Activated T-helper 1 cell treated with anti-CD3 and anti-CD28 coated beads, Interleukin-2, amount 50 U/mL, for 16 hours (primary cell): ENCODE results near the gene GSN.

Source experiments
- DNase-seq, 2 donors: peaks; one replicate each; pipeline ENCODE4 v3.0.0-alpha.2; 2020; ENCODE audit warnings: low read depth in 1 of 2, low spot score in 1 of 2

Gene GSN

DNA sequence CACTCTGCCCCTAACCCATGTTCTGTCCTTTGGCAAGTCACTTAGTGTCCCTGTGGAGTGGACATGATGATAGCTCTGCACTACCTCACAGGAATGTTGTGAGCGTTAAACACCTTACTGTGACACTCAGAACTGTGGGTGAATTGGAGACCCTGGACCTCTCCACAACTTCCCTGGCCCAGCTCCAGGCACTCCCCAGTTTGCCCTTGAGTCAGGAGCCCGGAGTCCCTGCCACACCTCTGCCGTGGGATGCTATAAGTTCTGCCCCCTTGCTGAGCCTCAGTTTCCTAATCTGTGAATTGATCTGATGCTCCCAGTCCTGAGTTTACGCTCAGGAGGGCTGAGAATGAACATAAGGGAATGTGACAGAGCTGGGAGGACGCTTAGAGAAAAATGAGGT, 34.4 kb downstream of the GSN start:
- no peak for DNase-seq

DNA sequence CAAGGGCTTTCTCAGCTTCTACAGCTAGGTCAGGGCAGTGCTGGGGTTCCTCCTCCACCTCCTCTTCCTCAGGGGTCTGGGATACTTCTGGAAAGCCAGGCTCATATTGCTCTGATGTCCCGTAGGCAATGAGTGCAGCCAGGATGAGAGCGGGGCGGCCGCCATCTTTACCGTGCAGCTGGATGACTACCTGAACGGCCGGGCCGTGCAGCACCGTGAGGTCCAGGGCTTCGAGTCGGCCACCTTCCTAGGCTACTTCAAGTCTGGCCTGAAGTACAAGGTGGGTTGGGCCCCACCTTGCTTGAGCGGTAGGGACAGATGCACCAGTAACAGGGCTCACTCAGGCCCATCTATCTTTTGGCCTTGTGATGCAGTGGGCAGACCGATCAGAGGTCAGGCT, 34.8 kb downstream of the GSN start:
- DNase-seq: no peak

DNA sequence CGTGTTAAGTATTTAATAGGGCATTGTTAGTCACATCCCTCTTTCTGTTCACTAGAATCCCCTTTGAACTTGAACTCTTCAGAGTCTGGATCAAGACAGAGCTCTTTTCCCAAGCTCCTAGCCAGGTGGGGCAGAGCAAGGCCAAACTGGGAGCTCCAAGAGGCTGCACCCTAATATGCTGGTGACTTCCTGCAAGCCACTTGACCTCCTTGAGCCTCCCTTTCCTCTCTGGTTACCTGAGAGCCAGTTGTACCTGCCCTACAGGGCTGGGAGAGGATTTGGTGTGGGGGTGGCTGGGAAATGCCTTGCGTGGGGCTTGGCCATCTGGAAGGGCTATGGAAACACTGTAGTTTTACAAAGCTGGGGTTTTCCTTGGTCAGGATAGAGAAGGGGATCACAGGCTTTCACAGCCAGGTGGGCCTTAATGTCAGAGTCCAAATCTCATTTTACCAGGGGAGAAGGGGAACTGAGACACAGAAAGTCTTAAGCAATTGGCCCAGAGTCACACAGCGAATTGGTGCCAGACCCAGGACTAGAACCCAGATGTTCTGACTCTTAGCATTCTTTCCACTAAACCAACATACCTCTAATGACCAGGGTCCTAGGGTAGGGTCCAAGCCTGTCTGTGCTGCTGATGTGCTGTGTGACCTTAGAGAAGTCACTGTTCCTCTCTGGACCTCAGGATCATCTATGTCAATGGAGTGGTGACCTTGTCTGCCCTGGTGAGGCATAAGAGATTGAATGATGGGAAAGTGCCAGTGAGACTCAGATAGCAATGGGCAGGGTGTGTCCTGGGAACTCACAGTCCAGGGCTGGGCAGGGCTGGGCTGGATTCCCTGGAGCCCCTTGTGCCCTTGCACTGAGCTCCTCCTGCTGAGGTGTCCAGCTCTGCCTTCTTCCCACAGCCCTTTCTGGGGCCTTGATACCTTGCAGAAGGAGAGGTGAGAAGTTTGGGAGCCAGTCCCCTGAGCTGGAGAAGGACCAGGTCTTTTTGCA, 35.8 kb downstream of the GSN start:
- no peak for DNase-seq

DNA sequence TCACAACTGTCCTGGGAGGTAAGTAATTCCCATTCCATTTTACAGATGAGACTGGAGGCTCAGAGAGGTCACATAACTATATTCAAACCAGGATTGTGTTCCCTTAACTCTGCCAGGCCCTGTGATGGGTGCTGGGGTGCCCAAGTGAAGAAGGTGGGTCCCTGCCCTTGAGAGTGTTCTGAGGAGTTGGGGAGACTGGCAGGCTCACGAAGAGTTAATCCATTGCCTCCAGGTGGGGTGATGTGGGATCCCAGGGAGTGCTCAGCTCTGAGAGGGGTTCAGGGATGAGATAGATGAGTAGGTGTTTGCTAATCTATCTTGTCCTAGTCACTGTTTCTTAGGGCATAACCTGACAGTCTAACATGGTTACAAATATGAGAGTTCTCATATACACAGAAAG, 36.7 kb downstream of the GSN start:
- DNase-seq: no peak

DNA sequence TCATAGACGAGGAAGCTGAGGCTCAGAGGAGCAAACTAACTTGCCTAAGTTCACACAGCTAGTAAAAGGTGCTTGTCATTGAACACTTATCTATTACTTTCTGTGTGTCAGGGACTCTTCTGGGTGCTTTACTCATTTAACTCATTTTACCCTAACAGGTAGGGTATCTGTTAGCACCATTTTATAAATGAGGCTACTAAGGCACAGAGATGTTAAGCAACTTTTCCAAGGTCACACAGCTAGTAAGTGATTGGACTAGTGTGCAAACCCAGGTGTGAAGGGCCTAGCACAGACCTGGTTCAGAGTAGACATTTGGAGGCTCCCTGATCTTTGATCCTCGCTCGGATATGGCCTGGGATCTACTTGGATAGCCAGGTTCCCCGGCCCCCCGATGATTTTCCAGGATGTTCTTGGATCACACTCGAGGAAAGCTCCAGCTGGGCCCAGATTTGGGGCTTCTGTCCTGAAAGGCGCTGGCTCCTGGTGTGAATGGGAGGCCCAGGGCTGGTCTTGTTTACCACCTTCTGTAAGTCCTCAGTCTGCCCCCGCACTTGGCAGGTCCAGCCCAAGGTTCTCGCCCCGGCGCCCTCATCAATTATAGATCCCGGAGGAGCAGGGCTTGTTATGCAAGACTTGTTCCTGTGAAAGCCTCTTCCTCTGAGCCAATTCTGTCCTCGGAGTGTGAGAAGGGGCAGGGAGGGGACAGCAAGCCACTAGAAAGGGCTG, 37.5 kb downstream of the GSN start:
- DNase-seq: no peak

DNA sequence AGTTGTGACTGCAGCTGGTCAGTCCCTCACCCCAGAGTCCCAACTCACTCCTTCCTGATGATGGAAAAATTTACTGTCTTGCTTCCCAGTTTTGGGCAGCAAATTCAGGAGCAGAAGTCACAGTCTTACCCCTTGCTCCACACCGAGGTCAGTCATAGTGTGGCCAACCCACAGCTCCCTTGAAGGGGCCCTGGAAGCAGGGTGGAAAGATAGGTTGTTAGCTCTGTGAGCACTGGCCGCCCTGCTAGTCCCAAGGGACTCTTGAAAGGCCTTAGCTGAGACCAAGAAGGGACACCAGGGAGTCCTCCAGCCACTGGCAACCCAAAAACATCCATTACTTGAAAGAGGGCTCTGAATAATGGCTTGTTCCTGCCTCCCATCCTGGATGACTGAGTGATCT, 40.0 kb downstream of the GSN start:
- DNase-seq: no peak

DNA sequence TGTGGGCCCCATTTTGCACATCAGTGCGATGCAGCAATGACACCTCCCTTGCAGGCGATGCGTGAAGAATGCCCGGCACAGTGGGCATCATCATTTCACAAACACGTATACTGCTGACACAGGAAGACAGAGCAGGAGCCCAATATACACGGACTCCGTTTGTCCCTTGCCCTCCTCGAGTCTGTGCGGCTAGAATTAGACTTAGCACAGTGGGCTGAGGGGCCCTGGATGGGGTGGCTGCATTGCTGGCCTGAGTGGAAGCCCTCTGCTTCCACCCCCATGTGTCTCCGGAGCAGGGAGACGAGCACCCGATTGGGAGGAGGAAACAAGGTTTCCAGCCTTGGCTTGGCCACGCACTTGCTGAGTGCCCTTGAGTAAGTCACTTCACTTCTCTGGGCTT, 40.8 kb downstream of the GSN start:
- no peak for DNase-seq

DNA sequence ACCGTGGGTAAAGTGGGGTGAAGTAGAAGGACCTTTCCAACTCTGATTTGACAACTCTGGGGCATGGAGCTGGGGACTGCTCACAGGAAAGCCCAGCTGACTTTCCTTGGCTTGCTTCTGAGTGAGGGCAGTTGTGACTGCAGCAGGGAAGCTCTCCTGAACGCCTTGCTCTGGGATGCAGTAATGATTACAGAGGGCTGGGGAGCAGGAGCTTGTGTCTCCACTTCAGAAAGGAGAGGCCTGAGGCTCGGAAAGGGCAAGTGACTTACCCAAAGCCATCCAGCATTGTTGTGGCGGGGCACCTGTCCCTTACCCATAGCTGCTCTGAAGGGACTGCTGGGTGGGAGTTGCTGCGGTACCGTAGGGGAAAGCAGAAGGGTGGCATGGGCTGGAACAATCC, 41.2 kb downstream of the GSN start:
- DNase-seq: no peak

DNA sequence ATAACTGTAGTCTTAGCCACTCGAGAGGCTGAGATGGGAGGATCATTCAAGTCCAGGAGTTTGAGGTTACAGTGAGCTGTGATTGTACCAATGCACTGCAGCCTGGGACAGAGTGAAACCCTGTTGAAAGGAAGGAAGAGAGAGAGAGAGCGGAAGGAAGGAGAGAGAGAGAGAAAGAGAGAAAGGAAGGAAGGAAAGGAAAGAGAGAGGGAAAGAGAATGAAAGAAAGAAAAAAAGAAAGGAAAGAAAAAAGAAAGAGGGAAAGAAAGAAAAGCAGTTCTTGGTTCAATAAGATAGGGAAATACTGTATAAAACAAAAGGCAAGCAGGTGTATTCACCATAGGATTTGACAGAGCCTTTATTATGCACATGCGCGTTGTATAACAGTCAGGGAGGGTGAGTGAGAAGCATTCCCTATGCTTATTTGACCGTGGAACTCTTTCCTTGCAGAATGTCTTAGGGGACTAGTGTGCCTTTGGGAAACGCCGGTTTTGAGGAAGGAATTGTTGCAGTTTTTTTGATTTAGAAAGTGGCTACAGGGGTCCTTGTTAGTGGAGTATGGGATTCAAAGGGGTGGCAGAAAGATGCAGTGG, 42.0 kb downstream of the GSN start:
- no peak for DNase-seq

DNA sequence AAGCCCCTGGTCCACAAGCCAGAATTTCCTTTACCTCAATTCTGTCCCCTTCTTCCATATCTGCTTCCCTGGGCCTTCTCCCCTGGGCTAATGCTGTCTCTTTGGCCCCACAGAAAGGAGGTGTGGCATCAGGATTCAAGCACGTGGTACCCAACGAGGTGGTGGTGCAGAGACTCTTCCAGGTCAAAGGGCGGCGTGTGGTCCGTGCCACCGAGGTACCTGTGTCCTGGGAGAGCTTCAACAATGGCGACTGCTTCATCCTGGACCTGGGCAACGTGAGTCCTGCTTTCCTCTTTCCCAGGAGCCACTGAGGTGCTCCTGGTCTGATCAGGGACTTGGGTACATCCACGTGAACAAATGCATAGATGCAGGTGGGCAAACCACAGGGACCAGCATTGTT, 42.6 kb downstream of the GSN start:
- DNase-seq: no peak

DNA sequence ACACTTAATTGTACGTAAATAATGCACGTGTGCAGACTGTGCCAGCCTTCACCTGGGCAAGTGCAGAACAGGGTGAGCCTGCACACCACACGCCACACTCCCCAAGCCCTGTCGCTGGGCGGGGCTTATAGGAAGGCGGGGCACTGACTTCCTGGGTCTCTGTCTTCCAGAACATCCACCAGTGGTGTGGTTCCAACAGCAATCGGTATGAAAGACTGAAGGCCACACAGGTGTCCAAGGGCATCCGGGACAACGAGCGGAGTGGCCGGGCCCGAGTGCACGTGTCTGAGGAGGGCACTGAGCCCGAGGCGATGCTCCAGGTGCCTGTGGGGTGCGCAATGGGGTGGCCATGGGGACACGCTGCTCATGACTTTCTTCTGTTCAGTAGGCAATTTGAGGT, 44.2 kb downstream of the GSN start:
- no peak for DNase-seq

DNA sequence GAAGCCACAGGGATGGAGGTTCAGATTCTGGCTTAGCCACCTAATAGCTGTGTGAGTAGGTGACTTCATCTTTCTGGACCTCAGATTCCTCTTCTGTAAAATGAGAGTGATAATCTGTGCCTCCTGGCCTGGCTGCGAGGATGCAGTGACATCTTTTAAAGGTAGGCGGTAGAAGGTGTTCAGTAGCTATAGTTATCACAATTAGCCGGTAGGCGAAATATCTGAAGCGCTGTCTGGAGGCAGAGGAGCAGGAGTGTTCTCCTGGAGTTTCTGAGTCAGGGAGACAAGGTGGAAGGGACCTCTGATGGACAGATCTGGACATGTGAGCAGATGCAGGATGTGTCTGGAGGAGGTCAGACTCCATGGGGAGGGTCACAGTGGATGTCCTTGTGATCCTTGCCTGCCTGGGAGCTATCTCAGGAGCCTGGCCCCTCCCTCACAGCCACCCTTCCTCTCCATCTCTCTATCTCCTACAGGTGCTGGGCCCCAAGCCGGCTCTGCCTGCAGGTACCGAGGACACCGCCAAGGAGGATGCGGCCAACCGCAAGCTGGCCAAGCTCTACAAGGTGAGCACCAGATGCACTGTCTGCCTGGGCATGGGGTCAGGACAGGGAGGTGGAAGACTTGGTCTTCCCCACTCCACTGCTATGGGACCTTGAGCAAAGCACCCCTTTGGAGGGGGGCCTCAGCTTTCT, 45.6 kb downstream of the GSN start:
- no peak for DNase-seq

DNA sequence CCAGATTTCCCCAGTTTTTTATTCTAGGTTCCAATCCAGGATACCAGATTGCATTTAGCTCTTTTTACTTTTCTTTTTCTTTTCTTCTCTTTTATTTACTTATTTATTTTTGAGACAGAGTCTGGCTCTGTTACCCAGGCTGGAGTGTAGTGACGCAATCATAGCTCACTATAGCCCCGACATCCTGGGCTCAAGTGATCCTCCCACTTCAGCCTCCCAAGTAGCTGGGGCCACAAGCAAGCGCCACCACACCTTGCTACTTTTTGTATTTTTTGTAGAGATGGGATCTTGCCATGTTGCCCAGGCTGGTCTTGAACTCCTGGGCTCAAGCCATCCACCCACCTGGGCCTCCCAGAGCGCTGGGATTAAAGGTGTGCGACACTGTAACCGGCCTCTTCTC, 48.4 kb downstream of the GSN start:
- no peak for DNase-seq

DNA sequence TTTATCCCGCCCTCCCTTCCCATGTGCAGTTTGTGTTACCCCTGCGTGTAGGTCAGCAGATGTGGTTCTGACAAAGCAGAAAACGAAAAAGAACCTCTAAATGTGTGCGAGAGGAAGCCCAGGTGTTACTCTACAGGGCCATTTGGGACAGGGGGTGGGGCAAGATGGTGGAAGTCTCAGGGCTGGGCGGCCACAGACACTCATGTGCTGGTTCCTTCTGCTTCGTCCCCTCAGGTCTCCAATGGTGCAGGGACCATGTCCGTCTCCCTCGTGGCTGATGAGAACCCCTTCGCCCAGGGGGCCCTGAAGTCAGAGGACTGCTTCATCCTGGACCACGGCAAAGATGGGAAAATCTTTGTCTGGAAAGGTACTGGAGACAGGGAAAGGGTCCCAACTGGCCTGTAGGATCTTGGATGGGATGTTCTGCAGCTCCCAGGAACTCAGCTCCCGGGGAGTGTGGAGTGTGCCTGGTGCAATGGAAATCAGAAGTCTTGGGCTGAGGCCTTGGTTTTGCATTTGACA, 49.0 kb downstream of the GSN start:
- no peak for DNase-seq

DNA sequence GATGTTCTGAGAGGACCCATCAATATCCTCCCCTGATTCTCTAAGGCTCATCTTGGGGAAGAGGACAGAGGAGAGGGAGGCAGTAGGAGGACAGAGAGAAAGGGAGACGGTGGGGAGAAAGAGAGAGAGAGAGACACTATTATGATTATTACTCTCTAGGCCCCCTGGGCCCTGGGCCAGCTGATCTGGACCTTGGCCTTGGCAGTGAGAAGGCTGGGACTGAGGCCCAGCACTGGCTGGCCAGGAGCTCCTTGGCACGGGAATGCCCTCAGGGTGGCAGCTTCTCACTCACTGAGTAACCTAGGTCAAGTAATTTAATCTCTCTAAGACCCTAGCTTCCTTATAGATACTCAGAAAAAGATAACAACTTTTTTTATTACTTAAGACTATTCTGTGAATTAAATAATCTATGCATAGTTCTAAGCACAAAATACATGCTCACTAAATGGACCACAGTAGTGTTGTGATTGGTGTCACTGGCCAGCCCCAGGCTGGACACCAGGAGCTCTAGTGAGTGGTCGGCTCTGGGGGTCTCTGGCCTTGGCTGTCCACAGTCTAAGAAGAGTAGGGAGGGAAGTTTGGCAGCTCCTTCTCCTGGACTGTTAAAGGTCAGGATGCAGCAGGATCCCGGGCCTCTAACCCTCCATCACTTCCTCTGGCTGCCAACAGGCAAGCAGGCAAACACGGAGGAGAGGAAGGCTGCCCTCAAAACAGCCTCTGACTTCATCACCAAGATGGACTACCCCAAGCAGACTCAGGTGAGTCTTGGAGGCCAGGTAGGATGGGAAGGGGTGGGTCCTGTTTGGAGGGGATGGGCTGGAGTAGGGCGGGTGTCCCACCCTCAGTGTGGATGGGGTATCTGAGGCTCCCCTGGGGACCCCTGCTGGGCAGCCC, 50.0 kb downstream of the GSN start:
- no peak for DNase-seq

DNA sequence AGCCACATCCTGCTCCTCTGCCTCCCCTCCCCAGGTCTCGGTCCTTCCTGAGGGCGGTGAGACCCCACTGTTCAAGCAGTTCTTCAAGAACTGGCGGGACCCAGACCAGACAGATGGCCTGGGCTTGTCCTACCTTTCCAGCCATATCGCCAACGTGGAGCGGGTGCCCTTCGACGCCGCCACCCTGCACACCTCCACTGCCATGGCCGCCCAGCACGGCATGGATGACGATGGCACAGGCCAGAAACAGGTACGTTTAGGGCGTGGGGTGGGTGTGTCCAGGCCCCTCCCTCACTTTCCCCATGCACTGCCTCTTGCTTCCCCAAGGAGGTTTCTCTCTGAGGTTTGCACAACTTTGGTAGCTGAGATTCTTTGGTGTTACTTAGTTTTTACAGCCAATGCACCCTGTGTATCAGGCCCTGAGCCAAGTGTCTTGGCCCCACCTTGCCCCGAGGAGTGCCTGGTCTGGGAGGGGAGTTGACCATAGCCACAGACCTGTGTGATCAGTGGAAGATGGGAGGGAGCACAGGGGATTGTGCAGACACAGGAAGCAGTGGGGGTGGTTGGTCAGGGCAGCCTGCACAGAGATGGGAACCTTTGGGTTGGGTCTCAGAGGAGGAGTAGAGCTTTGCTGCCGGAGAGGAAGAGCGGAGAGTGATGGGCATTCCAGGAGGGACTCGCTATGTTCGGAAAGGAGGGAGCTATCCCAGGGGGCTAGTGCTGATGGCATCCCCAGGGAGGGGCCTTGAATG, 50.8 kb downstream of the GSN start:
- DNase-seq: no peak

DNA sequence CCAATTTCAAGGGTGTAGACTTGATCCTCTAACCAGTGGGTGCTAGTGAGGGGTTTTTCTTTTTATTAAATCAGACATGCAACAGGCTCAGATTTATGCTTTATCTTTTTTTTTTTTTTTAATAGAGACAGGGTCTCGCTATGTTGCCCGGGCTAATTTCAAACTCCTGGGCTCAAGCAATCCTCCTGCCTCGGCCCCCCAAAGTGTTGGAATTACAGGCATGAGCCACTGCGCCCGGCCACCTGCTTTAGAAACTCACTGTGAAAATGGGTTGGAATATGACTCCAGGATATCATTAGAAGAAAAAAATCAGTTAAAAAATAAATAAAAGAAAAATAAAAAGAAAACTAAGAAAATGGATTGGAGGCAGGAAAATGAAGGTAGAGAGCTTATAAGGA, 51.4 kb downstream of the GSN start:
- no peak for DNase-seq

DNA sequence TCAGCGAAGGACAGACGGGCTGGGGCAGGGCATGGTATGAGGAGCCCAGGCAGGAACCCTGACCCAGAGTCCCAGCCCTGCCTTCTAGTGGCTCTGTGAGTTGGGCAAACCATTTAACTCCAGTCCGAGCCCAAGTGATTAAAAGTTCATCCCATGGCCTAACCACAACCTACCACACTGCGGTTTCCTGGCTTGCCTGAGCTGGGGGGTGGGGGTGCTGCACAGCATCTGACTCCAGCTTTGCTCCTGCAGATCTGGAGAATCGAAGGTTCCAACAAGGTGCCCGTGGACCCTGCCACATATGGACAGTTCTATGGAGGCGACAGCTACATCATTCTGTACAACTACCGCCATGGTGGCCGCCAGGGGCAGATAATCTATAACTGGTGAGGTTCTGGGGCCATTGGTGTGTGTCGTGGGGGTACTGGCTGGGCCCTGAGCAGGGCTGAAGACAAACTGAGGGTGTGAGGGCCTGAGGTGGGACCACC, 53.1 kb downstream of the GSN start:
- DNase-seq: no peak

DNA sequence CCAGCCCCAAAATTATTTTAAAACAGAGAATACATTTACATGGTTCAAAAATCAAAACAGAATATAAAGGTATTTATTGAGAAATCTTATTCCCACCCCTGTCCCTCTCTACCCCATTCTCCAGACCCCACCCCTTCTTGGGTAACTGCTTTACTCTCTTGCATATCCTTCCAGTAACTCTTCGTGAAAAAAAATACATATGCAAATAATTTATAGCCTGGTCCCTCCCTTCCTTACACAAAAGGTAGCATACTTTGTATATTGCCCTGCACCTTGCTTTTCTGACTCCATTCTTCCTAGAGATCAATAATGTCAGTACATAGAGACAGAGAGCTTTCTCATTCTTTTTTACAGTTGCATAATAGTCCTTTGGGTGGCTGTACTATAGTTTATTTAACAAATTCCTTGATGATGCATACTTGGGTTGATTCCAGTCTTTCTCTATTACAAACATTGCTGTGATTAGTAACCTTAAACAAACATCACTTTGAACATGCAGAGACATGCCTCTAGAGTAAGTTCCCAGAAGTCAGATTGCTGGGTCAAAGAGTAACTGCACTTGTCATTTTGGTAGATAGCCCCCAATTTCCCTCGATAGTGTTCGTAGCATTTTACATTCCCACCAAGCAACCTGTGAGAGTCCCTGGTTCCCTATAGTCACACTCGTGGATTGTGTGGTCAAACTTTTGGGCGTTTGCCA, 54.2 kb downstream of the GSN start:
- no peak for DNase-seq
